Kidney epithelial cell (primary cell): Measurements from ENCODE around the gene UROC1. TPM values are rescaled to one million over a fixed set of nuclear protein-coding genes. Genes with fewer than 3 reads are reported as not detected.

Experiments used
- DNase-seq: peaks from one replicate; pipeline ENCODE4 v3.0.0-alpha.2; 2010; ENCODE audit warnings: low read depth
- H3K27me3 ChIP-seq: 2 replicates; pipeline ENCODE4 v1.6.0; 2011; ENCODE audit warnings: low read length; ENCODE audit not compliant: control insufficient read depth, insufficient read depth
- H3K36me3 ChIP-seq: 2 replicates; pipeline ENCODE4 v1.5.1; 2011; ENCODE audit warnings: low read length; ENCODE audit not compliant: control insufficient read depth, insufficient read depth
- H3K4me3 ChIP-seq: 2 replicates; pipeline ENCODE4 v1.5.1; 2011; ENCODE audit warnings: low read depth, mild to moderate bottlenecking, control low read depth, low read length
- CTCF ChIP-seq: IDR thresholded peaks from 2 replicates; pipeline ENCODE4 v1.5.1; 2011; ENCODE audit warnings: mild to moderate bottlenecking, moderate library complexity, low read length, control low read depth, inconsistent platforms; ENCODE audit not compliant: insufficient read depth, poor library complexity, severe bottlenecking
- total RNA-seq: library from RNA; depleted of rRNA; stranded (reverse); fragments of >200 nt; gene quantifications from 2 replicates; pipeline ENCODE4 v1.2.3, GENCODE V29; 2015

Gene UROC1
- total RNA-seq, 1 donor from 2014 or later, result not detected

- no peak for TF ChIP-seq CTCF
- H3K36me3 ChIP-seq, result no peaks in the 10 kb centered on the region
- no peak for DNase-seq
- no peaks in the 10 kb centered on the region for H3K27me3 ChIP-seq
- no peak overlapping the region for H3K4me3 ChIP-seq
Measured at GRCh38 chr3:126477061-126477380, 40.6 kb downstream of the UROC1 start.

DNA sequence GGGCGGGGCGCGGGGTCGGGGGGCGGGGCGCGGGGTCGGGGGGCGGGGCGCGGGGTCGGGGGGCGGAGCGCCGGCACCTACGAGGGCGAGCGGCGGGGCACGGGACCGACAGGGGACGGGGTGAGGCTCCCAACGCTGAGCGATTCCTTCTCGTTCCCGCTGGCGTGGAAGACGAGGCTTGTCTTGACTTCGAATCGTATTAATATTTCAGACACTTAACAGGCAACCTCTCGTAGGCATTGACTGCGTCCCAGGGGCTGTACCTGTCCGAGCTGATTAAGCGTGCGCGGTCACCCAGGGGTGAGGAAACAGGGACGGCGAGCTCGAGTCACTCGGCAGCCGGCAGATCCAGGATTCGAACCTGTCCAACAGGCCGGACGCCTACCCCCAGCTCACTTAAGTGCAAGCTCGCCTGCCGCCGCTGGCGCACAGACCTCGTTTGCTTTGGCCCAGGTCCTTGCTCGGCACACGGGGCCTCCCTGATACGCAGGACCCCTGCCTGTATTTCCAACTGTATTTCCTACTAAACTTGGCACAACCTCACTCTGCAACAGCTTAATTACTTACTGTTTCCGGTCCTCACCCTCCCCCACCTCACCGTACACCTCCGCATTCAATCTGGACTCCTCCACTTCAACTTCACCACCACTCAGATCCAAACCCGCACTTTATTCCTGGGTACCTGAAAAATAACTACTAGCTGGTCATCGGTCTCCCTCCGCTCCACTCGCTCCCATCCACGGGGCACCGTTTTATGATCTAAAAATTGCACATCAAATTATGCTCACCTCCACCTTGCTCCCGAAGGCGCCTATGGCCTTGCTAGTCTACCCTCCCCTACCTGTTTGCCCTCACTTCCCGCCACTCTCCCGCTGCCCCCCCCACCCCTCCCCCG lies 41.2 kb downstream of the UROC1 start:
- TF ChIP-seq CTCF, result no peak
- no peak for DNase-seq

GRCh38 chr3:126475413-126476114 lies 42.0 kb downstream of the UROC1 start, which contains the start of gene ZXDC:
ZXDC (minus strand) TSS chr3:126475891; CDS start chr3:126475865, 26 bp downstream.
- no peak for TF ChIP-seq CTCF
- Histone ChIP-seq H3K27me3 (no peaks in the 10 kb centered on the region), H3K36me3 (no peaks in the 10 kb centered on the region), H3K4me3 (peak within 1 kb of the TSS; percentile 68)
- DNase-seq, result peak; percentile 67

More for the DNA sequence above, 41.2 kb downstream of the UROC1 start:
- Histone ChIP-seq H3K27me3 (no peaks in the 10 kb centered on the region), H3K4me3 (peak overlapping the region; percentile 67), H3K36me3 (no peaks in the 10 kb centered on the region)

DNA sequence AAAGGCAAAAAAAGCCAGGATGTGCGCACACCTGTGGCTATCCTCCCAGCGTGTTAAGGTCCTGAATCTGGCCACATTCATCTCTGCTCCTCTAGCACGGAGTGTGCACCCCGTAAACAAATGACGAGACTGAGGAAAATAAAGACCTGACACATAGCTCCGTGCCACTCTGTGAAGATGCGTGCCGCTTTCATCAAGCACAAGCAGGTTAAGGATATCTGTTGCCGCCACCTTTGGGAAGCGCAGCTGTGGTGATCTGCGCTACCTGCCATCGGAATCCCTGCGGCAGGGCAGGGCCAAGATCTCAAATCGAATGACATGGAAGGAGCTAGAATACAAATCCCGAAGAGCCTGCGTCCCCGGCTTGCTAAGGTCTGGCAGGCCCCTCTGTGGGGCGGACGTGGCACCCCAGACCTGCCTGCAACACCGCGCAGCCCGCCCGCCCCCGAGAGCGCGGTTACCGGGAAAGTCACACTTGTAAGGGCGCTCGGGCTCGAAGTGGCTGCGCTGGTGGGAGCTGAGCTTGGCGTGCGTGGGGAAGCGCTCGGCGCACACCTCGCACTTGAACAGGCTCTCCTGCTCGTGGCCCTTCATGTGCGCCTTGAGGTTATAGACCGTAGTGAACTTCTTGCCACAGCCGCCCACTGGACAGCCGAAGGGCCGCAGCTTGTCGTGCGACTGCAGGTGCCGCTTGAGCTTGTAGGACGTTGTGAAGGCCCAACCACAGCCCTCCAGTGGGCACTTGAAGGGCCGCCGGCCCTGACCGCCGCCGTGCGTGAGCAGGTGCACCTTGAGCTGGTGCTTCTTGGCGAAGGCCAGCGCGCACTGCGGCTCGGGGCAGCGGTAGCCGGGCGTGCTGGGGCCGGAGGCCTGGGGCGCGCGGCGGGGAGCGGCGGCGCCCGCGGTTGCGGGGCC lies 42.8 kb downstream of the UROC1 start:
- no peak for TF ChIP-seq CTCF
- no peak for DNase-seq
- H3K27me3 ChIP-seq, result no peaks in the 10 kb centered on the region
- H3K36me3 ChIP-seq, result peaks cover 3% of the 10 kb centered on the region
- H3K4me3 ChIP-seq, result peak overlapping the region; percentile 68

GRCh38 chr3:126473292-126474168 lies 44.0 kb downstream of the UROC1 start:
- Histone ChIP-seq H3K36me3 (peaks cover 4% of the 10 kb centered on the region), H3K27me3 (no peaks in the 10 kb centered on the region), H3K4me3 (peak overlapping the region; percentile 68)
- no peak for DNase-seq
- no peak for TF ChIP-seq CTCF
